IPS-NIHi11 (cell line): ENCODE results near the gene IDUA.

Experiments used
- DNase-seq: peaks from one replicate; pipeline ENCODE4 v3.0.0; 2012; ENCODE audit warnings: mixed read lengths, low spot score

IDUA gene

GRCh38 chr4:1015746-1016145 is 28.9 kb downstream of the IDUA start:
- no peak for DNase-seq

- DNase-seq = no peak
Measured at GRCh38 chr4:1017211-1017610, 30.4 kb downstream of the IDUA start.

- DNase-seq = no peak
Measured at GRCh38 chr4:1017706-1018105, 30.9 kb downstream of the IDUA start.

- DNase-seq = no peak
Measured at GRCh38 chr4:1018147-1019020, 31.5 kb downstream of the IDUA start.

GRCh38 chr4:1019320-1019719 is 32.5 kb downstream of the IDUA start:
- DNase-seq = no peak

GRCh38 chr4:1019729-1020470 is 33.1 kb downstream of the IDUA start:
- DNase-seq = peak; percentile 75

- no peak for DNase-seq
Measured at GRCh38 chr4:1021386-1022050, 34.7 kb downstream of the IDUA start.

- no peak for DNase-seq
Measured at GRCh38 chr4:1022051-1022738, 35.4 kb downstream of the IDUA start.

- no peak for DNase-seq
Measured at GRCh38 chr4:1022739-1023066, 35.9 kb downstream of the IDUA start.

GRCh38 chr4:1023075-1023640 is 36.3 kb downstream of the IDUA start:
- no peak for DNase-seq

- DNase-seq = no peak
Measured at GRCh38 chr4:1023895-1024740, 37.3 kb downstream of the IDUA start.

GRCh38 chr4:1024882-1025545 is 38.2 kb downstream of the IDUA start:
- DNase-seq = no peak

- DNase-seq = peak; percentile 82
Measured at GRCh38 chr4:1026115-1026514, 39.3 kb downstream of the IDUA start.

- DNase-seq = no peak
Measured at GRCh38 chr4:1027219-1027914, 40.5 kb downstream of the IDUA start.

GRCh38 chr4:1027915-1028238 is 41.0 kb downstream of the IDUA start:
- DNase-seq = no peak

GRCh38 chr4:1028574-1029220 is 41.9 kb downstream of the IDUA start:
- DNase-seq = no peak

- no peak for DNase-seq
Measured at GRCh38 chr4:1029529-1029928, 42.7 kb downstream of the IDUA start.

GRCh38 chr4:1030031-1030430 is 43.2 kb downstream of the IDUA start:
- peak; percentile 84 for DNase-seq

- DNase-seq = no peak
Measured at GRCh38 chr4:1030559-1030958, 43.7 kb downstream of the IDUA start.

- no peak for DNase-seq
Measured at GRCh38 chr4:1031346-1031745, 44.5 kb downstream of the IDUA start.
